ENCODE data around the gene SPPL2B.

- no peak for TF ChIP-seq CTCF (IDR thresholded peaks at IDR 0.05)
- TF ChIP-seq POLR2A (IDR thresholded peaks at IDR 0.05) = no peak
These were observed 15.9 kb downstream of the SPPL2B start for GRCh38 chr19:2344381-2344870.
